PC-3 (cell line): Measurements from ENCODE around the gene VAPB.

Source experiments
- EZH2 ChIP-seq: fragments of 300-600 bp; sonication (generic); IDR thresholded peaks from one replicate; pipeline ENCODE4 v1.6.1; 2017; ENCODE audit warnings: antibody characterized with exemption, mild to moderate bottlenecking, low read length; ENCODE audit not compliant: unreplicated experiment
- EZH2phosphoT487 ChIP-seq: fragments of 300-600 bp; sonication (generic); IDR thresholded peaks from 2 replicates; pipeline ENCODE4 v1.6.1; 2018; ENCODE audit warnings: mild to moderate bottlenecking, antibody characterized with exemption, low read length, borderline replicate concordance
- TF ChIP-seq, protein P1 (sequence below): fragments of 300-600 bp; sonication (generic); conservative IDR thresholded peaks from 2 replicates; pipeline ENCODE4 v1.5.1; 2017; ENCODE audit warnings: antibody characterized with exemption, low read depth, mild to moderate bottlenecking, low read length

DNA sequence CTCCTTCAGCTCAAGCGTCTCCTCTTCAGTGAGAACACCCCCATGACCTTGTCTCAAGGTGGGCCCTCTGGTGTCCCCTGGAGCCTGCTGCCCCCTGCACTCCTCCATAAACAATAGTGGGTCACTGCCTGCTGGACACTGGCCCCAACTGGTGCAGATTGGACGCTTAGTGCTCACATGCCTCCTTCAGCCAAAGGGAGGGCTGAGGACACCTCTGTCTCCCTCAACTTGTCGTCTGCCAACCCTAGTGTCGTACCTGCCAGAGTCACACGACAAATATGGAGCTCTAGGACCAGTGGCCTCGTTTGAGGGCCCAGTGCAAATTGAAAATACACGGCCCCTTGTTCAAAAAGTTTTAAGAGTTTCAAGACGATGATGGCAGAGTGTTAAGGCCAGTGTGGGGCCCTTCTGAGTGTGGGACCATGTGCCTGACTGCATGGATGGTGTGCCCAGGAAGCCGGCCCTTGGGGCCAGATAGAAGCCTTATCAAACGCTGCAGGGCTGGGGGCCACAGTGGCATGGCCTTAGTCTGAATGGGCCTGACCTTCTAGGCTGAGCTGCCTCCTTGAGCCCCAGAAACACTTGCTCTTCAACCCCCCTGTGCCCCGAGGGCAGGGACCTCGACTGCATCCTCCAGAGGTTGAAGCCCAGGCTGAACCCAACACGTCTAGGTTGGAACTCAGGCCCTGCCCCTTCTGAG lies 106.0 kb downstream of the VAPB start:
- TF ChIP-seq, protein P1, sequence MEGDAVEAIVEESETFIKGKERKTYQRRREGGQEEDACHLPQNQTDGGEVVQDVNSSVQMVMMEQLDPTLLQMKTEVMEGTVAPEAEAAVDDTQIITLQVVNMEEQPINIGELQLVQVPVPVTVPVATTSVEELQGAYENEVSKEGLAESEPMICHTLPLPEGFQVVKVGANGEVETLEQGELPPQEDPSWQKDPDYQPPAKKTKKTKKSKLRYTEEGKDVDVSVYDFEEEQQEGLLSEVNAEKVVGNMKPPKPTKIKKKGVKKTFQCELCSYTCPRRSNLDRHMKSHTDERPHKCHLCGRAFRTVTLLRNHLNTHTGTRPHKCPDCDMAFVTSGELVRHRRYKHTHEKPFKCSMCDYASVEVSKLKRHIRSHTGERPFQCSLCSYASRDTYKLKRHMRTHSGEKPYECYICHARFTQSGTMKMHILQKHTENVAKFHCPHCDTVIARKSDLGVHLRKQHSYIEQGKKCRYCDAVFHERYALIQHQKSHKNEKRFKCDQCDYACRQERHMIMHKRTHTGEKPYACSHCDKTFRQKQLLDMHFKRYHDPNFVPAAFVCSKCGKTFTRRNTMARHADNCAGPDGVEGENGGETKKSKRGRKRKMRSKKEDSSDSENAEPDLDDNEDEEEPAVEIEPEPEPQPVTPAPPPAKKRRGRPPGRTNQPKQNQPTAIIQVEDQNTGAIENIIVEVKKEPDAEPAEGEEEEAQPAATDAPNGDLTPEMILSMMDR = no peak
- TF ChIP-seq EZH2 = no peak
- TF ChIP-seq EZH2phosphoT487 = no peak
